A172 (cell line): ENCODE measurements around the gene CLDN20. TPM values are rescaled to one million over a fixed set of nuclear protein-coding genes. Genes with fewer than 3 reads are reported as not detected.

Experiments used
- DNase-seq: peaks from one replicate; pipeline ENCODE4 v3.0.0-alpha.2; 2015; ENCODE audit warnings: low spot score
- total RNA-seq: library from RNA; depleted of rRNA; stranded (reverse); fragments of >200 nt; shearing (Covaris generic); gene quantifications from 2 replicates; pipeline ENCODE4 v1.2.3, GENCODE V29; 2014

Gene CLDN20
- total RNA-seq, 1 experiment from 2014 or later, result not detected

GRCh38 chr6:155245193-155245592 is 18.6 kb upstream of the CLDN20 start:
- DNase-seq, result no peak

DNA sequence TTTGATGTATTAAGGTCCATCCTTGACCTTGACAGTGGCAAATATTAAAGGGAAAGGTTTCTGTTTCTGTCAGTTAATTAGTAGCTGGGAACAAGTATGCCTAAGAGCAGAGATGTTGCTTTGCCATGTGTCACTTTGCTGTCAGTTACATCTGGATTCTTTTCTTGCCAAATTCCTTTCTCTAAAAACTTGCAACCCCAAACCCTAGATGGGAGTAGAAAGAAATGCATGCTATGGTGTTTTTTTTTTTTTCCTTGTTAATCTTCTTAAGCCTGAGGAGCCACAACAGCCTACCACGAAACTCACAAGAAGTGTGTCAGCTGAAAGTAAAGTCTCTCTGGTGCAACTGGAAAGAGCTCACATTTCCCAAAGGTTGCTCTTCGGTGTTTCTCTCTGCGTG is 18.0 kb upstream of the CLDN20 start:
- no peak for DNase-seq

DNA sequence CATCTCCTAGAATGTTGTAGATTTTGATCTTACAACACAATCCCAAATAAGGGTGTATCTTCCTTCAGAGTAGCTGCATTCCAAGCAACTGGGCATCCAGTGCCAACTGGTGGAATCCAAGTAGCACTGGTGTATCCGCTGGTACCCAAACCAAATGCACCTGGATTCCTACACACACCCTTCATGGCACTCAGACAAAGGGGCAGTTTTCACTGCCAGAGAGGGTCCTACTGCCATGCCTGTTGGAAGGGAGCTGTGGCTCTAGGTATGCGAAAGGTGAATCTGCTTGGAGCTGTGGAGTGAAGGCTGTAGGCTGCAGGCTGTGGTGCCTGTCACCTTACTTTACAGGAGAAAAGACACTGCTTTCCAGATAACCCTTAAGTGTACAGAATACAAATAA is 17.0 kb upstream of the CLDN20 start:
- DNase-seq, result no peak

- DNase-seq, result peak; percentile 90
Measured at GRCh38 chr6:155247618-155248007, 16.2 kb upstream of the CLDN20 start.

DNA sequence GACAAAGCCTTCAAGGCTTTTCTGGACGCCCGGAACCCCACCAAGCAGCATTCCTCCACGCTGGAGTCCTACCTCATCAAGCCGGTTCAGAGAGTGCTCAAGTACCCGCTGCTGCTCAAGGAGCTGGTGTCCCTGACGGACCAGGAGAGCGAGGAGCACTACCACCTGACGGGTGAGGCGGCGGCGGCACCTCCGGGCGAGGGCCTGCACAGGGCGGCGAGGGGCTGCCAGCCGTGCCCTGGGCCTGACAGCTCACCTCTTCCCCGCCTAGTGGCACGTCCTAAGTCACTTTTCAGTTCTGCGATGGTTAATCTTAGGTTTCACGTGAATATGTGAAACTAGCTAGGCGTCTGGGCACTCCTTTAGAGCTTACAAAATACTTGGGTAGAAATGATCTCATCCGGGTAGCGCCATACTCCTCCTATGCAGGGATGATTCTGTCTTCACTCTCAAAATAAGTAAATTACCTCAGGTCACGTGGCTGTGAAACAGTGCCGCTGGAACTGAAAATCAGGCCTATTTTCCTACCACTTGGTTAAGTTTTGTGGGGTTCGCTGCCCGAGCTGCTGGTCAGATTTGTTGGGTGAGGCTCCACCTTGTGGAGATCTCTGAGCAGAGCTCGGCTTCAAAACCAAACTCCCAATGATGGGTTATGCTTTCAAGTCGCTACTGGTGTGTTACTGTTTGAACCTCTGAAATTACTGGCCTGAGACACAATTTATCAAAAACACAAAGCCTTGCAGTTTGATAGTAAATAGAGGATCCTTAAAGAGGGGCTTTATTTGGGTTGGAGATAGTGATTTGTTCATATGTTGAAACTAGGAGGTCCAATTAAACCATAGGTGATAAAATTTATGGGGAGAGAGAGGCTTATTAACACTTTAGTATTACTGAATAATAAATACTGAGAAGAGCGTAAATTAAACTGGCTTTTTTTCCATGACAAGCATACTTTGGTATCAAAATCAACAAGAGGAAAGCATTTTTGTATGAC is 15.5 kb upstream of the CLDN20 start:
- DNase-seq, result peak; percentile 87

- no peak for DNase-seq
Measured at GRCh38 chr6:155250701-155251381, 13.0 kb upstream of the CLDN20 start.

- DNase-seq, result no peak
Measured at GRCh38 chr6:155252581-155252980, 11.2 kb upstream of the CLDN20 start.

GRCh38 chr6:155253337-155253736 is 10.5 kb upstream of the CLDN20 start:
- no peak for DNase-seq

DNA sequence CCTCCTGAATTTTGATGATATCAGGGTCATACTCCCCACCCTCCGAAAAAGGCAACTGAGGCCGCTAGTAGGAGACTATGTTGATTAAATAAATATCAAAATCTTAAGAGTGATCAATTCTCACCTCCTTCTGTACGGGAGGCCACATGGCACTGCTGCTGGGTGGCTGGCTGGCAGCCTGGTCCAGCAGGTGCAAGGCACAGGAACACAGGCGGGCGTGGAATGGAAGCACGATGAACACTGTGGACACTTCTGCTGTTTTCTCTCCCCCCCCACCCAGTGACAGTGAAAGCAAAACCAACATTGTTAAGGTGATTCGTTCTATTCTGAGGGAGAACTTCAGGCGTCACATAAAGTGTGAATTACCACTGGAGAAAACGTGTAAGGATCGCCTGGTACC is 9.7 kb upstream of the CLDN20 start:
- DNase-seq, result no peak

DNA sequence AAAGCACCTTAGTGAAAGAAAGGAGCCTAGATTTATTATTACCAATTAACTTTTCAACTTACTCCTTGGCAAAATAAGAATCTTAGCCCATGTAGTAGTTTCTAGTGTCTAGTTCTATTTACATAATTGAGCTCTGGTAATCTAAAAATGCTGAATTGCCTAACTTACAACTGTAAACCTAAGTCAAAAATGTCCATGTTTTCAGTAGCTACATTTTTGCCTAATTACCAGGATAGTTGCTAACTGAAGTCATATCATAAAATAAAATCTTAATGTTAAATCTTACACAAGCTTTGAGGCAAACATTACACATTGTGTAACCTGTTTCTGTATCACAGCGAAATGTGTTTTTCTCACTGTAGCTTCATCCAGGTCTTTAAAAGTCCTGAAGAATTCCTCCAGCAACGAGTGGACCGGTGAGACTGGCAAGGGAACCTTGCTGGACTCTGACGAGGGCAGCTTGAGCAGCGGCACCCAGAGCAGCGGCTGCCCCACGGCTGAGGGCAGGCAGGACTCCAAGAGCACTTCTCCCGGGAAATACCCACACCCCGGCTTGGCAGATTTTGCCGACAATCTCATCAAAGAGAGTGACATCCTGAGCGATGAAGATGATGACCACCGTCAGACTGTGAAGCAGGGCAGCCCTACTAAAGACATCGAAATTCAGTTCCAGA is 7.6 kb upstream of the CLDN20 start:
- DNase-seq, result no peak

- no peak for DNase-seq
Measured at GRCh38 chr6:155257796-155258195, 6.0 kb upstream of the CLDN20 start.

GRCh38 chr6:155259204-155259603 is 4.6 kb upstream of the CLDN20 start:
- DNase-seq, result no peak

GRCh38 chr6:155259897-155260296 is 3.9 kb upstream of the CLDN20 start:
- no peak for DNase-seq

DNA sequence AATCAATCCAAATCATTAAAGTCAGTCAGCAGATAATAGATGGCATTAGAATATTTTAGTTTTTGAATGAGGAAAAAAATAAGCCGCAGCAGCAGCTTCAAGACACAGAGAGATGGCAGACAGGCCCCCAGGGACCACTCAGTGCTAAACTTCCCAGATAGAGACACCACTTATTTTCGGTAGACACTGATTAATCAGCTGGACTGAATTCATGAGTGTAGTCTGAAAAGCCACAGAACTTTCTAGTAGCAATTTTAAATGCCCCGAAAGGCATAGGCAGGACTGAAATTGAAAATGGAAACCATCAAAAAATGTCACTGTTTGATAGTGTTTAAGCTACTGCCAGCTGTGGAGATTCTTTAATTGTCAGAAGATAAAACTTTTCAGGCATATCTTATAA is 3.1 kb upstream of the CLDN20 start:
- DNase-seq, result no peak

DNA sequence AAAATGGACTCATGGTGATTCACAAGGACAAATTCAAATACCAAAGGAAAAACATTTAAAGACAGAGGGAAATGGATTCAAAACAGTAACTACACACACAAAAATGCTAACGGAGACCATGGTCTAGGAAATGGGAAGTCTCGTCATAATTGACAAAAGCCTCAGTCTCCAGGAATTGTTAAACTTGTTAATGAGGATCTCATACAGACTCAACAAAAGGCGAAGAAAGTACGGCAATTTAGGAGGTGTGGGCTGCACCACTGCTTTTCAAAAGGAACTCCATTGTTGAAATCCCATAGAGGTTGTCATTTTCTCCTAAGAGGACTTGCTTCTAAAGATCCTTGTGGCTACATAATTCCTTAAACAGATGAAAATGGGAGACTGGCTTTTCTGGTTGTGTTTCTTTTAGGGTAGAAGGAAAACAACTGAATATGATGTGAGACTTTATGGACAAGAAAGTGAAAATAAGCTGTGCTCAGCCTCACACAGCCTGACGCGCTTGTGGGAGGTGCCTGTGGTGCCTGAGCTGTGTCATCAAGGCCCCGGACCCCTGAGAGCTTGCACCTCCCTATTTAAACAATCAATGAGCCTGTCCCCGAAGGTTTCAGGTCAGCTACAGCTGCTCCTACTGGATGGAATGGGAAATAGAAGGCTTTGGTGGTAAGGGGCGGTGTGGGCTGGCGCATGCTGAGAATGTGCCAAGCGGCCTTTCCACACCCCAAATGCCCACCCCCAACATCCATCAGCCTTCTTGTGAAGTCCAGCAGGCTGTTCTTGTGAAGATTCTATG is 2.5 kb upstream of the CLDN20 start:
- no peak for DNase-seq

GRCh38 chr6:155262655-155263054 is 1.2 kb upstream of the CLDN20 start:
- no peak for DNase-seq

- no peak for DNase-seq
Measured at GRCh38 chr6:155264693-155265320, 994 bp downstream of the CLDN20 start.

DNA sequence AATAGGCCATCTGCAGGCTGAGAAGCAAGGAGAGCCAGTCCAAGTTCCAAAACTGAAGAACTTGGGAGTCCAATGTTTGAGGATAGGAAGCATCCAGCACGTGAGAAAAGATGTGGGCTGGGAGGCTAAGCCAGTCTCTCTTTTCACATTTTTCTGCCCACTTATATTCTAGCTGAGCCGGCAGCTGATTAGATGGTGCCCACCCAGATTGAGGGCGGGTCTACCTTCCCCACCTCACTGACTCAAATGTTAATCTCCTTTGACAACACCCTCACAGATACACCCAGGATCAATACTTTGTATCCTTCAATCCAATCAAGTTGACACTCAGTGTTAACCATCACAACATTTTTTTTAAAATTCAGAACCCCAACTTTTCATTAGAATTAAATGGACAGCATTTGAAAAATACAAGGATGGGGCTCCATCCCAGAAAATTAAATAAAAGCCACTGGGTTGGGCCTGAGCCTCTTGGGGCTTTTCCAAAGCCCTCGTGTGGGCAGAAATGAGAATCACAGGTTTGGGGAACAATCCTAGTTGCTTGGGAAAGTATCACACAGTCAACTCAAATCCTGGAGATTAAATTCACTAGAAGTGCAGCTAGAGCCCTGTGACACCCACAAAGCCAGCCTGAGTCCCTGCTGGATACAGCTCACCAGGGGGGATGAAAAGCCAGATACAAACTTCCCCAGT is 2.2 kb downstream of the CLDN20 start:
- DNase-seq, result no peak

GRCh38 chr6:155267411-155267810 is 3.6 kb downstream of the CLDN20 start:
- no peak for DNase-seq

DNA sequence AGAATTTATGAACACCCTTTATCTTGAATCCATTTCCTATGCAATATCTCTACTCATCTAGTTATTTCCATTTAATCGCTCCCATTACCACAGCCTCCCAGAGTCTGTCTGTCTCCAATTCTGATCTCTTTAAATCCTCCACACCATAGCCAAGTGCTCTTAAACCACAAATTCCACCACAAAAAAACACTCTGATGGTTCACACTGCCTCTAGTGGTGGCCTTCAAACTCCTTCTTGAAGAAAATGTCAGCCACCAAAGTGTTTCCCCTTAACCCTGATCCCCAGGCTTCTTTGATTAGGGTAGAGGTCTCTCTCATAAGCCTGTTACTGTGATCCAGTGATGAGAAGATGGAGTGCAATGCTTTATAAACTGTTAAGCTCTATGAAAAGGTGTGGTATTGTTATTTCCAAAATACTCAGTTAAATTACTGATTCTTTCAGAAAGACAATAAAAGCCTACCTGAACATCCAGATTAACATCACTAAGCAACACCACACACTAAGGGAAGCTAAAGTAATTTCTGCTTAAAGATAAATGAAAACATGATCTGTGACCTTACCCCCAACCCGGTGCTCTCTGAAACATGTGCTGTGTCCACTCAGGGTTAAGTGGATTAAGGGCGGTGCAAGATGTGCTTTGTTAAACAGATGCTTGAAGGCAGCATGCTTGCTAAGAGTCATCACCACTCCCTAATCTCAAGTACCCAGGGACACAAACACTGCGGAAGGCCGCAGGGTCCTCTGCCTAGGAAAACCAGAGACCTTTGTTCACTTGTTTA is 4.5 kb downstream of the CLDN20 start:
- peak; percentile 47 for DNase-seq
